Cerebellar cortex (tissue), 1 donor: ENCODE results near the gene PTPRD.

Source experiments
- DNase-seq: peaks from one replicate; pipeline ENCODE4 v3.0.0-alpha.2; 2015; ENCODE audit warnings: low spot score

PTPRD gene

DNA sequence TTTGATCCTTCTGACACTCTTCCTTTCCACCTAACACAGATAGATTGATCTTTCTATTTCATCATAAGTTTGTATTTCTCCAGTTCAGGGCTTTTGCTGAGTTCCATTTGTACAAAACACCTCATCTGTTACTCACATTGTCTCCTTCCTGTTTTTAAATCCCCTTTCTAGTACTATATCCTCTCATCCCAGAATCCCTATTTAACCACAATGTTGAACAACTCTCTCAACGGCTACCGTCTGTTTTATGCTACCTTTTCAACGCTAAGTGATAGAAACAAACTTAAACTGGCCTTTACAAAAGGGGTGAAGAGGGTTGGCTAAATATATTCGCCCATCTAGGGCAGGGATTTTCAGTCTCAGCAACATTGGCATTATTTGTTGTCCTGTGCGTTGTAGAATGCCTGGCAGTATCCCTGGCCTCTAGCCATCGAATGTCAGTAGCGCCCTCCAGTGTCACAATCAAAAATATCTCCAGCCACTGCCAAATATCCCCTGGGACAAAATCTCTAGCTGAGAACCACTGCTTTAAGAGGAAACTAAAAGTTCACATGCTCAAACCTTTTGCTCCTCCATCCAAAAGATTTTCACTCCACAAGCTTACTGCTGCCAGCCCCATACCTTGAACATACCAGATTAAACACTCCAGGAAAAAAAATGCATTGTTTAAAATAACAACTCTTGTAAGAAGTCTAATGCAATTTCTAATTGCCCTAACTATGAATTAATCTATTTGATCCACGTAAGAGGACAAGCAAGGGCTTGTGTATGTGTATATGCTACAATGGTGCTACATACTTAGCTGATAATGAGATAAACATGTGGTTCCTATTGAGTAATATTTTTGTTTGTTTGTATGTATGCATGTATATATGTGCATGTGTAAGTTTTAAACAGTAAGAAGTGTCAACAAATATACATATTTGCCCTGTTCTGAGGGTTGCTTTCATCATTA, 344.0 kb downstream of the PTPRD start:
- DNase-seq: peak; percentile 32

- DNase-seq: no peak
These were observed 347.6 kb downstream of the PTPRD start for GRCh38 chr9:10265153-10265631.

DNA sequence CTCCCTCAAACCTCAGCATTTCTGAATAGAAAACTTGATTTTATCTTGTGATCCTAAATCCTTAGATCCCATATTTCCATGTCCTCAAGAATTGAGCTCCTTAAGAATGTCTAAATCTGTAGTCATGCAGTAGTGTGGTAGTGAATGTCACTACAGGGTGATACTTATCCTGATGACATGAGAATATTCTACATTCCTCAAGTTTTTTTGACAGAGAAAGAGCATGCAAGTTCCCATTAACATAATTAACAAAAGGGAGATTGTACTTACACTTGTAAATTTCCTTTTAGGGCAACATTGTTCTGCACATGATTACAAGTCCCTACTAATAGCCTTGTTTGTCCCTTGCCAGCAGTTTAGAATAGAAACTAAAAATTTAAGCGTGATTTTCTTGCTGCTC, 352.3 kb downstream of the PTPRD start:
- DNase-seq: no peak

DNA sequence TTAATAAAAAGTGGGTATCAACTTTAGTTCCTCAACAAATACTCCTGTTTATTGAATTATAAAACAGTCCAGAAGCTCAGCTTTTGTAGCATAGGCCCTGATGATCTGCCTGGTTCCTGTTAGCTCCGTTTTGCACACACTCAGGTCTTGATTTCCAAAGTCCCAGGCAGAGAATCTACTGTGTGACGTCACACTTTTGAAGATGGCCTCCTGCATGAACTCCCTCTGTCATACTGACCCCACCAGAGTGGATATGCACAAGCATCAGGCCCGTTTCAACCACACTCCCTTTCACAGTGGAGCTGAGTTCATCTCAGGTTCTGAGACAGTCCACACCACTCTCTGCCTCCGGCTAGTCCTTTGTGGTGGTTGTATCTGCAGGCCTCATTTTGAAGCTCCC, 353.1 kb downstream of the PTPRD start:
- DNase-seq: no peak

GRCh38 chr9:10255758-10256157, 357.0 kb downstream of the PTPRD start:
- no peak for DNase-seq

- DNase-seq: no peak
These were observed 358.5 kb downstream of the PTPRD start for GRCh38 chr9:10254338-10254737.

DNA sequence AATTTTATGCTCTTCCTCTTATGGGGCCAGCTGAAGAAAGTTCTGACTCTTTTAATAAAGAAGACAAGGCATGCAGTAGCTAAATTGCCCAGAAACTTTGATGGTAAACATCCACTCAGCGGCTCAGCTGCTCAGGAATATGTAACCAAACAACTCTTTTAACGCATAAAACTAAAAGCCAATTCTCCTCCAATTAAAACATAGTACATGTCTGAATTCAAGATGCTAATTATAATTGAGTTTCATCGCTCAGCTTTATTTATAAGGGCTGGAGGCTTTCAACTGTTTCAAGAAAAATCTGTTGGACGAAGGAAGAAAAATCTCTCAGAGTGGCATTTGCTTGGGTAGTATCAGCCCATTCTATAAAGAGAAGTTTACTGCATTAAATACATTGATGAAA, 359.5 kb downstream of the PTPRD start:
- no peak for DNase-seq

GRCh38 chr9:10252174-10252573, 360.6 kb downstream of the PTPRD start:
- no peak for DNase-seq

GRCh38 chr9:10251490-10251889, 361.3 kb downstream of the PTPRD start:
- no peak for DNase-seq

DNA sequence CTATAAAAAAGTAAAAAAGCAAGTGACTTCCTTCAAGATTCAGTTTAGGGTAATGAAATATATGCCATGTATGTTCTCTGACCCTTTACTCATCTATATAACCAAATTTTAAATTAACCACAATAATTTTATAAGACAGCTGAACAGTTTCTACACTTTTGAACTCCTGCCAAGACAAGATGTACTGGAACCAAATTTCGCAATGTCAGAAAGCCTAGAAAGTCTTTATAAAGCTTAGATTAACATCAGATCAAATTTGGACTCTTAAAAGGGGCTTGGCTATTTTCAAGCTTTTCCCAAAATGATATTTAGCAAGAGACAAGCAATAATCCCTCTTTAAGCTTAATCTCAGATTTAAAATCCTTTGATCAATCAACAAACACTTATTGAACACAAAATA, 362.6 kb downstream of the PTPRD start:
- no peak for DNase-seq

DNA sequence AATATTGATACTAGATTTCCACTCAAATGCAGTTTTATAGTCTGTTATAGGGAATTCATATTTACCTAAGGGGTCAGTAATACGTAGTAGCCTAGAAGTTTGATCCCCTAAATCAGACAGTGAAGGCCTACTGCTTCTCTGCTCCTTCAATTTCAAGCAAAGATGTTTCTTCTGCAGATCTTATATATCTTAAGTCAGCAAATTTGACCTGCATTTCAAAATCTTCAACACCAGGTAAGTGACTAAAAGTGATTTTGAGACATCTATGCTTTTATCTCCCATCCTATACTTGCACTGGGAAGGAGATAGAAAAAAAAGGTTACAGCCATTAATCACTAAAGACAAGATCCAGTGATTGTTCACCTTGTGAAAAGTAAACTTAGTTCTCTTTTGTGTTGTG, 363.9 kb downstream of the PTPRD start:
- DNase-seq: no peak

DNA sequence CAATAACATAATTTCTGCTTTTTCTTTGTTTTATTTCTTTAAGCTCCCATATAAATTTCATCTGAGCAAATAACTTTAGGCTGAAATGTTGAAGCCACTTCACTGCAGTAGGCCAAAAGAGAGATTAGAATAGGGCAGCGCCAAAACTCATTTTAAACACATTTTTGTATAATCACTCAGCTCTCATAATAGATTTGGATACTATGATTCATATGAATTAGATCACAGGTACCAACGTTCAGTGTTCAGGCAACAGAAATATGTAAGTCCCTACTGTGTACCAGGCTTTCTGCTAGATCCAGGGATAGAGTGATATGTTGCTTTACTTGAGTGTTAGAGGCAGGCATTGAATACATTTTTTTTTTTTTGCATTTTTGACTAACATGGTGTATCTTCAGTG, 370.5 kb downstream of the PTPRD start:
- DNase-seq: no peak

DNA sequence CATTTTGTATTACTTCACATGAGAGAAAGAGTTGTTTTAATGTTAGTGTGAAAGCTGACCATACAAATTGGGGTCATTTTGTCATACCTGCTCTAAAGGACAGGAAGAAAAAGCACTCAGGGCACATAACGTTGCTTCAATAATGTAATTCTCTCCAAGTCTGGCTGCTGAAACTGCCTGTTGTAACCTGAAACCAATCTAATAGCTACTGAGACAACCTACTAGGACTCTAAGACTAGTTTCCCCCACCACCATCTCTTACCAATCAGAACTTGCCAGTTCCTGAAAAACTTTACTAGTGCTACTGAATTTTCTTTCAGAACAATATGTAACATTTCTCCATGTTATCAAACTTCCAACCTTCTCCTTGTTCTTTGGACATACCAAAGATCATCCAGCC, 374.7 kb downstream of the PTPRD start:
- DNase-seq: no peak

DNA sequence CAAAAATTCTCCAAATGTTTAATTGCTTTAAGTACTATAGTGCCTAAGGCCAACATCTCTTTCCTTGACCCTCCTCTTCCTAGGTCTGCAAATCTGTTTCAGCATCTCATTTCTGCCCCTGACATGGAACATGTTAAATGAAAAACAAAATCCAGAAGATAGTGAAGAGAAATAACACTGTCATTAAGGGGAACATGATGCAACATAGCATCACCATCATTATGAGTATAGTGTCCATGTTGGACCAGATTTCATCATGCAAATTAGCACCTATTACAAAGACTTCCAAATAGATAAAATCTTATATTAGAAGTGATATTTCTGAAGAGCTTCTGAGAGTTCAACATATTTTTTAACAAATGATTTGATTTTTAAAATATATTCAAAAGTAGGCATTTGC, 375.2 kb downstream of the PTPRD start:
- DNase-seq: no peak

GRCh38 chr9:10236161-10236560, 376.6 kb downstream of the PTPRD start:
- no peak for DNase-seq

GRCh38 chr9:10235376-10235775, 377.4 kb downstream of the PTPRD start:
- no peak for DNase-seq

DNA sequence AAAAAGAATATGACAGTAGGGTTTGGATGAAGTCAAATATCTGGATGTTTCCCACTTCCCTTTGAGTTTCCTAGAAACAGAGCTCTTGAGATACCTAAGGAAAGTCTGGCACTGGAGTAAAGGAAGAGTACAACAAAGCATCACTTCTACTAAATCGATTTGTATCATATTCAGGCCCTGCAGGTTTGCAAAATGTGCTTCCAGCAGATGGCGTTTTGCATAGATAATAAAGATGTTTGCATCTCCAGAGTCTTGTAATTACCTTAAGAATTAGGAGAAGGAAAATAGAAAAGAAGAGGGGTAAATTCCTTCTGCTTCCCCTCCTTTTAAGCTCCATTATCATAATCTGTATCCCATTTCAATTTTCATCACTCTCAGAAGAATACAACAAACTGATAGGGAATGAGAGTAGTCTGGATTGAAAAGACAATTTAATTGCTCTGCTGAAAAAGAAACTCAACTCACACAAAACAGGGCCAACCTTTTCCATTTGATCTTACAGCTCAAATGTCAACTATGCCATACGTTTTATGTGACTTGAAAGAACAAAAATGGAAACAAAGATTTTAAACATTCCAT, 380.4 kb downstream of the PTPRD start:
- DNase-seq: no peak

DNA sequence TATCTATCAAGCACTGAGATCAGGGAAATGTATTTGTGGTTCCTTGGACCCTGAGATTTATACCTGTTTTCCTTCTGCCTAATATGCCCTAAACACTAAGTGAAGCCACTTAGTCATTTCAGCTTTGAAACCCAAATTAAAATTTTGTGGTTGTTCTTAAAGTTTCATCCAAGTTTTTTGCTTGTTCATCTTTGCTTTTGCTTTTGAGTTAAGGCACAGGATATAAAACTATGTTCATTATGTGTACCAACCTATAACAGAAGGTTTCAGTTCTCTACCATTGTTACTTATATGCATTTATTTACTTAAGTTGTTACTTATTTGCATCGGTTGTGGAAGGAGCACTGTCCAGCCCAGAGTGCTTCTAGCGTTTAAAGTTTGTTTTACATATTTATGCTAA, 382.3 kb downstream of the PTPRD start:
- no peak for DNase-seq

DNA sequence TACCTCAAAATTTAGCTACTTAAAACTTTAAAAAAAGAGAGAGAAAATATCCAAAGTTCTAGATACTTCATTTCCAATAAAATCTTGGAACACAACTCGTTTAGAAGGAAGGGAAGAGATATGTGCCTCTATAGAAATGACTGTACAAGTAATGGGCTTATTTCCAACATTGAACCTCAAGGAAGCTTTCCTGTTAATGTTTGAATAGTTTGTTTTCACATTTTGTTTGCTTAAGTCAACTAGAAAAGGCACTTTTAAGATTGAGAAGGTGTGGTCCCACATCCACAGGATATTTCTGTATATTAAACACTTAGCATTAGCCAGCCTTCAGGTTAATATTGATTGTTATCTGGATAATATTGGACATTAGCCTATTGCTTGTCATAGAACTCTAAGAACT, 384.7 kb downstream of the PTPRD start:
- no peak for DNase-seq

- no peak for DNase-seq
These were observed 385.8 kb downstream of the PTPRD start for GRCh38 chr9:10226996-10227395.

- no peak for DNase-seq
These were observed 400.1 kb downstream of the PTPRD start for GRCh38 chr9:10212702-10213101.

- DNase-seq: no peak
These were observed 404.1 kb downstream of the PTPRD start for GRCh38 chr9:10208691-10209069.

GRCh38 chr9:10204276-10204675, 408.5 kb downstream of the PTPRD start:
- DNase-seq: no peak

- no peak for DNase-seq
These were observed 439.2 kb downstream of the PTPRD start for GRCh38 chr9:10173561-10173960.
